ENCODE measurements around the gene ZFP3. TPM values are rescaled to one million over a fixed set of nuclear protein-coding genes. Genes with fewer than 3 reads are reported as not detected.

Gene ZFP3
- total RNA-seq, 4 donors from 2014 or later = 1.5 to 8.6 (median 5.3) TPM

DNA sequence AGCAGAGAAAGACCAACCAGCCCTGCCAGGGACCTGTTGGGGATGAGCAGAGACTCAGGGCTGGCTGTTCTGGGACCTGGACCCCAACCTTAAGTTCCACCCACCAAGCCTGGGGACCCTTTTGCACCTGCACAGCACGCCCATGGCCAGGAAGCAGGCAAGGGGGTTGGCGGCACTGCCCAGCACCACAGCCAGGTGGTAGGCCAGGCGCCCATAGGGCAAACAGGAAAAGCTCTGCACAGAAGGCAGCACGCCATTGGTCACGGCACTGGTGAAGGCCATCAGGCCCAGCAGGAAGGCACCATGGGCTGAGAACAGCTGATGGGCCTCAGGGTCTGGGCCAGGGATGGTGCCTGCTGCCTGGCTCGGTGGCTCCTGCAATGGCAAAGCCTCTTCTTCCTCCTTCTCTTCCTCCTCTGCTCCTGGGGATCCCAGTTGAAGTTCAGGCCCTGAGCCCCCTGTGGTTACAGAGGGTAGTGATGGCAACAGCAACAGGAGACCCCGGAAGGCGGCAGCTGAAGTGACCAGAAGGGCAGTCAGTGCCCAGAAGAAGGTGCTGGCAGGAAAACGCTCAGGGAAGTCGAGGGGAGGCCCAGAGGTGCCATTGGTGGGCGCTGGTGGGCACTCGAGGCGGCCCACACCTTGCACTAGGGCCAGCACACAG is 44.8 kb upstream of the ZFP3 start:
- Histone ChIP-seq H3K4me1 (no peaks in the 10 kb centered on the region), H3K27ac (no peak overlapping the region), H3K4me3 (no peak overlapping the region), H3K36me3 (no peaks in the 10 kb centered on the region), H3K9me3 (no peaks in the 10 kb centered on the region), H3K27me3 (no peaks in the 10 kb centered on the region)
- no peak for TF ChIP-seq CTCF (IDR thresholded peaks at IDR 0.05)
- TF ChIP-seq POLR2A (IDR thresholded peaks at IDR 0.05) = no peak
- no peak for DNase-seq
- intact Hi-C loops (cut with DNase I; ENCODE audit: low total_unique reads) = no loop called here

- H3K4me3 ChIP-seq = no peak overlapping the region
- no peak overlapping the region for H3K27ac ChIP-seq
- DNase-seq = no peak
- H3K36me3 ChIP-seq = no peaks in the 10 kb centered on the region
- intact Hi-C loops (cut with DNase I; ENCODE audit: low total_unique reads) = no loop called here
- no peak for TF ChIP-seq CTCF (IDR thresholded peaks at IDR 0.05)
- no peaks in the 10 kb centered on the region for H3K27me3 ChIP-seq
- H3K9me3 ChIP-seq = no peaks in the 10 kb centered on the region
- H3K4me1 ChIP-seq = no peaks in the 10 kb centered on the region
Observed at GRCh38 chr17:5034063-5034462, 44.2 kb upstream of the ZFP3 start.

DNA sequence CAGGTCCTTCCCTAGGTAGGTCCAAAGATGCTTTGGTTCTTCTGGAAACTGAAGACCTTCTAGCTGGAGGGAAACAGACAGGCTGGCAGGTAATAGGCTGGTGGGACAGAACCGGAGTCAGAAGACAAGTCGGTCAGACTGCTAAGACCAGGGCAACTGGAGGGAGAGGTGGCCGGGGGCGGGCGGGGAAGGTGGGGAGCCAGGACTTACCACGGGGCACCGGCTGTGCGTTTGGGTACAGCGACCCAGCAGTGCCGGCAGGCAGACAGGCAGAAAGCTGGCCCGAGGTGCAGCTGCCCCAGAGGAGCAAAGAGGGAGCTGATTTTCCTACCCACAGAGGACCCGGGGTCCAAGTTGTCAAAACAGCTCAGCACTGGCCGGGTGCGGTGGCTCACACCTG is 43.6 kb upstream of the ZFP3 start:
- intact Hi-C loops (cut with DNase I; ENCODE audit: low total_unique reads) = no loop called here
- Histone ChIP-seq H3K27me3 (no peaks in the 10 kb centered on the region), H3K4me3 (no peak overlapping the region), H3K4me1 (no peaks in the 10 kb centered on the region), H3K9me3 (no peaks in the 10 kb centered on the region), H3K27ac (no peak overlapping the region), H3K36me3 (no peaks in the 10 kb centered on the region)
- no peak for DNase-seq
- no peak for TF ChIP-seq POLR2A (IDR thresholded peaks at IDR 0.05)
- TF ChIP-seq CTCF (IDR thresholded peaks at IDR 0.05) = no peak

- no peaks in the 10 kb centered on the region for H3K9me3 ChIP-seq
- H3K36me3 ChIP-seq = no peaks in the 10 kb centered on the region
- H3K27ac ChIP-seq = no peak within 1 kb of the TSS
- H3K27me3 ChIP-seq = no peaks in the 10 kb centered on the region
- no peak within 1 kb of the TSS for H3K4me3 ChIP-seq
- no peak for TF ChIP-seq CTCF (IDR thresholded peaks at IDR 0.05)
- no peak for TF ChIP-seq POLR2A (IDR thresholded peaks at IDR 0.05)
- intact Hi-C loops (cut with DNase I; ENCODE audit: low total_unique reads) = no loop called here
- H3K4me1 ChIP-seq = no peaks in the 10 kb centered on the region
- DNase-seq = no peak
Observed at GRCh38 chr17:5035315-5035714, 43.0 kb upstream of the ZFP3 start, which contains the start of gene SLC52A1. SLC52A1 (minus strand) TSS chr17:5035426; CDS start chr17:5034606, 820 bp downstream.

DNA sequence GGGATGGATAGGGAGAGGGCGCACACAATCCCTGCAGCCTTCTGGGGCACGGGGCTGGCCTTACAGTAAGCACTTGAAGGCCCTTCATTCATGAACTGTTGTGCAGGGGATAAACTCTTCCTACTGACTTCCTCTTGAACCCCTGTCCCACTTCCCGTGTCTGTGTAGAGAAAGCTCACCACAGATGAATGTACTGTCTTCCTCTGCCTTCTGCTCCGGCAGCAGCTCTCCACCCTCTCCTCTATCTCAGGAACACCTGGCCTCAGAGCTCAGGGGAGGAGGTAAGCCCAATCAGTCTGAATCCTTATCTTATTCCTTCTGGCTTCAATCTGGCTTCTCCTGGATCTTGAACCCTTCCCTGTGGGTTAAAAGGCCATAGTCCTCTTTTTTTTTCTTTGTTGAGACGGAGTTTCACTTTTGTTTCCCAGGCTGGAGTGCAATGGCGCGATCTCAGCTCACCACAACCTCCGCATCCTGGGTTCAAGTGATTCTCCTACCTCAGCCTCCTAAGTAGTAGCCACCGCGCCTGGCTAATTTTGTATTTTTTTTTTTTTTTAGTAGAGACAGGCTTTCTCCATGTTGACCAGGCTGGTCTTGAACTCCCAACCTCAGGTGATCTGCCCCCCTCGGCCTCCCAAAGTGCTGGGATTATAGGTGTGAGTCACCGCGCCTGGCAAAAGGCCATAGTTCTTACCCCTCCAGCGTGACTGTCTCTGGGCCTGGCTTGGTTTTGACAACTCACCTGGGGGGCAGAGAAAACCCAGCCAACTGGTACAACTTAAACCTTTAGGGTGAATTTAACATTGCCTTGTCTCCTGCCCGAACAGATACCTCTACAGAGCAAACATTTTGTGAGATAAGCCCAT is 35.9 kb upstream of the ZFP3 start:
- intact Hi-C loops (cut with DNase I; ENCODE audit: low total_unique reads) = no loop called here
- no peaks in the 10 kb centered on the region for H3K27me3 ChIP-seq
- H3K36me3 ChIP-seq = no peaks in the 10 kb centered on the region
- H3K27ac ChIP-seq = no peak overlapping the region
- H3K4me1 ChIP-seq = no peaks in the 10 kb centered on the region
- H3K9me3 ChIP-seq = no peaks in the 10 kb centered on the region
- no peak for DNase-seq
- TF ChIP-seq CTCF (IDR thresholded peaks at IDR 0.05) (no peak), POLR2A (IDR thresholded peaks at IDR 0.05) (no peak)
- no peak overlapping the region for H3K4me3 ChIP-seq
